ENCODE results near the gene MPC2.
"Not testable (repeated sequence)": the region's sequence is repeated elsewhere in the genome, so short reads cannot be mapped to it uniquely, and the experiment has no call there.

- not testable (repeated sequence) for TF ChIP-seq EZH2phosphoT487 (IDR thresholded peaks at IDR 0.05; ENCODE audit: insufficient read depth, low read depth); EZH2 (IDR thresholded peaks at IDR 0.05; ENCODE audit: insufficient read depth, poor library complexity, severe bottlenecking)
Measured at GRCh38 chr1:167869157-167870001, 67.5 kb downstream of the MPC2 start.

All from GM23248 (cell line).